Prostate gland (tissue), 2 donors: ENCODE results near the gene PRG2.

Source experiments
- CTCF ChIP-seq, 4 experiments: fragments of 200-600 bp in 2 of 4; fragments of 450-650 bp in 2 of 4; sonication (generic) in 2 of 4; IDR thresholded peaks; 1 replicate in 3 of 4; 2 replicates in 1 of 4; pipeline ENCODE4 v1.5.1; 2016 to 2019; ENCODE audit warnings: antibody characterized with exemption in 4 of 4, mild to moderate bottlenecking in 2 of 4, moderate library complexity in 2 of 4
- POLR2A ChIP-seq: fragments of 450-650 bp; IDR thresholded peaks from one replicate; pipeline ENCODE4 v1.6.1; 2016; ENCODE audit warnings: antibody characterized with exemption, mild to moderate bottlenecking
- POLR2AphosphoS5 ChIP-seq: sonication (generic); formaldehyde crosslinking; IDR thresholded peaks from one replicate; pipeline ENCODE4 v1.6.1; 2017; ENCODE audit warnings: antibody characterized with exemption

DNA sequence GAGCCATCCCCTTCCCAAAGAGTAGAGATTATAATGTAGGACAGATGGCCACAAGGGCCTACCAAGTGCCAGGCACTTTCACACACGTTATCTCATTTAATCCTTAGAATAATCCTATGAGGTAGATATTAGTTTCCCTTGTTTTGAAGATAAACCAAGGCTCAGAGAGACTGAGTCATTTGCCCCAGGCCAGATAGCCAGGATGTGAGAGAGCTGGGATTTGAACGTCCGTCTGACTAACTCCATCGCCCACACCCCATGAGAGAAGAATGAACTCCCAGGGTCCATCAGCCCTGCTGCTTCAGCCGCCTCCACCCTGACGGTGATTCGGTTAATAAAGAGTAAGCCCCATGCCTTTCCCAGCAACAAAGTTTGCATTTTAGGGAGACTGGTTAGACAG lies 20.2 kb downstream of the PRG2 start:
- TF ChIP-seq POLR2A (no peak), CTCF (IDR thresholded peaks at IDR 0.05) (no peak), POLR2AphosphoS5 (no peak)
